ENCODE results near the gene TLCD5.

Gene TLCD5

GRCh38 chr11:120308081-120308480 is 17.0 kb upstream of the TLCD5 start:
- no peak for DNase-seq (ENCODE audit: low read depth in 2 of 2)

- no peak for DNase-seq (ENCODE audit: low read depth in 2 of 2)
Observed at GRCh38 chr11:120310870-120311269, 14.2 kb upstream of the TLCD5 start.

- DNase-seq (ENCODE audit: low read depth in 2 of 2): no peak
Observed at GRCh38 chr11:120314861-120315260, 10.2 kb upstream of the TLCD5 start.

GRCh38 chr11:120316880-120317688 is 8.0 kb upstream of the TLCD5 start:
- DNase-seq (ENCODE audit: low read depth in 2 of 2): no peak

- DNase-seq (ENCODE audit: low read depth in 2 of 2): no peak
Observed at GRCh38 chr11:120317689-120318480, 7.2 kb upstream of the TLCD5 start.

- DNase-seq (ENCODE audit: low read depth in 2 of 2): no peak
Observed at GRCh38 chr11:120318906-120319305, 6.2 kb upstream of the TLCD5 start.

- DNase-seq (ENCODE audit: low read depth in 2 of 2): no peak
Observed at GRCh38 chr11:120326228-120326627, 1.1 kb downstream of the TLCD5 start.

GRCh38 chr11:120326845-120327281 is 1.8 kb downstream of the TLCD5 start:
- DNase-seq (ENCODE audit: low read depth in 2 of 2): no peak

- DNase-seq (ENCODE audit: low read depth in 2 of 2): no peak
Observed at GRCh38 chr11:120327311-120327710, 2.2 kb downstream of the TLCD5 start.

GRCh38 chr11:120329556-120329955 is 4.5 kb downstream of the TLCD5 start:
- DNase-seq (ENCODE audit: low read depth in 2 of 2): no peak

GRCh38 chr11:120330045-120330444 is 4.9 kb downstream of the TLCD5 start:
- DNase-seq (ENCODE audit: low read depth in 2 of 2): no peak

- DNase-seq (ENCODE audit: low read depth in 2 of 2): no peak
Observed at GRCh38 chr11:120331301-120331996, 6.3 kb downstream of the TLCD5 start.

- DNase-seq (ENCODE audit: low read depth in 2 of 2): no peak
Observed at GRCh38 chr11:120332822-120333716, 8.0 kb downstream of the TLCD5 start.

- no peak for DNase-seq (ENCODE audit: low read depth in 2 of 2)
Observed at GRCh38 chr11:120333801-120334200, 8.7 kb downstream of the TLCD5 start.

GRCh38 chr11:120334332-120334731 is 9.2 kb downstream of the TLCD5 start:
- DNase-seq (ENCODE audit: low read depth in 2 of 2): no peak

- peak in 1 of 2 donors; percentile 44 for DNase-seq (ENCODE audit: low read depth in 2 of 2)
Observed at GRCh38 chr11:120334894-120335462, 9.9 kb downstream of the TLCD5 start.

GRCh38 chr11:120335556-120335907 is 10.4 kb downstream of the TLCD5 start:
- no peak for DNase-seq (ENCODE audit: low read depth in 2 of 2)

- peak; percentile 60 to 69 for DNase-seq (ENCODE audit: low read depth in 2 of 2)
Observed at GRCh38 chr11:120335908-120336640, 11.0 kb downstream of the TLCD5 start, which contains the start of gene ARHGEF12. Gene ARHGEF12 (plus strand): TSS chr11:120336413. CDS start chr11:120337244, 831 bp downstream.

- DNase-seq (ENCODE audit: low read depth in 2 of 2): peak in 1 of 2 donors; percentile 9
Observed at GRCh38 chr11:120336641-120337354, 11.7 kb downstream of the TLCD5 start.
